DMS 273 treated with DMSO at 0.1 percent for 48 hours (cell line): ENCODE results near the gene TMEM131.

Experiments
- DNase-seq: peaks from one replicate; lab custom pipeline; 2025; lab: John Stamatoyannopoulos, UW

TMEM131 gene

DNA sequence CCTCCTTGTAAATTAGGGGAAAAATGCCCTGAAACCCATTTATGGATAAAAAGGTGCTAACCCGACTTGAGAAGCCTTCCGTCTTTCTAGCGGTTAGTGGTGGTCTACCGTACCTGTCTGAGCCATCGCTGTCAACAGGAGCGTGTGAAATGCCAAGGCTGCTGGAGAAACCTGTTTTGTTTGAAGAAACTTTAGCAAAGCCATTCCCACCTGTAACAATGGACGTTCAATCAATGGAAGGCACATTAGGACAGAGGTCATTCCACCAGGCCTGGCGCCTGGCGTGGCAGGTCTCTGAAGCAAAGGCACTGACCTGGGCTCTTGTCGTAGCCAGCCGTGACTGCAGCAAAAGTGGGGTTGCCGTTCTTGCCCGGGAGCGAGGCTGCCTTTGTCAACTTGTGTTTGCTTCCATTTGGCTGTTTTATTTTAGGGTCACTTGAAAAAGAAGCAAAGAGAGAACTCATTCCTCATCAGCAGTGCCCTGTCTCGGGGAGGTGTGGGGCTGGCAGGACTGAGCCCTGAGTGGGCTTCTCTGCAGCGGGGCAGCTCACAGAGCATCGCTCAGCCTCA, 235.2 kb downstream of the TMEM131 start:
- DNase-seq, result no peak

DNA sequence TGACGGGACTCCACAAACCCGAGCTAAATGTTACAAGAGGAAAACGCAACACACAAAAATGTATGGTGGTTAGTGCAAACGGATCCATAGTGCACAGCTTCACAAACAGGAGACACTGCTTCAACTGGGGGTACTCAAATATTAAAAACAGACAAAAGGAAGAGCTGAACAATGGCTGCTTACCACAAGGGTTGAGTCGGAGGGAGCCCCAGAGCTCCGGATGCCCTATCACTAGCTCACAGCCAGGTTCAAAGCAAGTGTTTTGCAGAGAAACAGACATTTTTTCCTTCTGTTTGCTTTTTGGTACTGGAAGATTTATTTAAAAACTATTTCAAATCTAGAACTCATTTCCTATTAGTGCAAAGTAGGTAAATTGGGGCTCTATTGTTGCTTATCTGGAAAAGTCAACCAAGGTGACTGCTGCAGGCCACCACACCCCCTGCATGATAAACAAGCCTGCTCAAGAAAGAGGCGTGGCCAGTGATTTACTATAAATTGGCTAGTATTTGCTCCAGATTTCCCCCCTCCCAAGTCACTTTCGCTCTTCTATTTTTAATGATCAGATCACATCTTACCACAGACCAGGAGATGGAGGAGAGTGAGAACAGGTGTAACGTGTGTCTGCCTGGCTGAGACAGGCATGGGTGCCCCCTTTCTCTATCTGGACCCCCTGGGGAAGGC, 235.9 kb downstream of the TMEM131 start:
- DNase-seq, result no peak

DNA sequence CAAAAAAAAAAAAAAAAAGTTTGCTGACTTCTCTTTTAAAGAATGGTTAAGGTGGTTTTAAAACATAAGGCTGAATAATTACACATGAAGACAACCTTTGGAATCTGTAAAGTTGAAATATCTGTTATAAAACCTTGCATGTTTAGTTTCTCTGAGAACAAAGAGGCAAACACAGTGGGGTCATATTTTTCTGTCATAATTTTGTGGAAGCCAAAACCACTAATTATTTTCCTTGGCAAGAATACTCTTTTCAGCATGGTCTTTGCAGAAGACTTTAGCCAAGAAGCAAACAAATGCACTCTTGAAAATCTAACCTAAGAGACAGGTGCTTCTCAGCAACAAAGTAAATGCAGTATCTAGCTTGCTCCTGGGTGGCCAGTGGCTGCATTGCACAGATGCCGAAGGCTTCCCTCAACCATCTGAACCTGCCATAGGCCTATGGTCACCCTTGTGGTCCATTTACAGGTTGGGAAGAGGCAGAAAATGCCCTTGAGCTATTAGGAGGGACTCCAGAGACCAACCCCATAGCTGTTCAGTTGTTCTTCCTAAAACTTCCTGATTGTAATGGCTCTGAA, 237.5 kb downstream of the TMEM131 start:
- no peak for DNase-seq

DNA sequence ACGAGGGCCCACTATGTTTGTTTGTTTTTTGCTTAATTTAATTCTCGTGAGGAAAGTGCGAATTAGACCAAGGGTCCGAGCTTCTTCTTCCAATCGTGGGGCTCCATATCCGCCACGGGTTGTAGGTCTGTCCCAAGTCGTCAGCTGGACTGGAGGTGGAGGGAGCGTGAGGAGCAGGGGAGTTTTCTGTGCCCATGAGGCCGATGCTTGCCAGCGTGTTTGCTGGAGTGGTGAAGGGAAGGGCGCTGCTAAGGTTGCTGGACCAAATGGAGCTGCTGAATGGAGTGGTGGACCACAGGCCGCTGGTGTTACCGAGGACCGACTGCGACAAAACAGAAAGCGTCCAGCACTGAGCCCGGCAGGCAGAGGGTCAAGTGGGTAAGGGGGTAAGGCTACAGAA, 238.7 kb downstream of the TMEM131 start:
- DNase-seq, result no peak

DNA sequence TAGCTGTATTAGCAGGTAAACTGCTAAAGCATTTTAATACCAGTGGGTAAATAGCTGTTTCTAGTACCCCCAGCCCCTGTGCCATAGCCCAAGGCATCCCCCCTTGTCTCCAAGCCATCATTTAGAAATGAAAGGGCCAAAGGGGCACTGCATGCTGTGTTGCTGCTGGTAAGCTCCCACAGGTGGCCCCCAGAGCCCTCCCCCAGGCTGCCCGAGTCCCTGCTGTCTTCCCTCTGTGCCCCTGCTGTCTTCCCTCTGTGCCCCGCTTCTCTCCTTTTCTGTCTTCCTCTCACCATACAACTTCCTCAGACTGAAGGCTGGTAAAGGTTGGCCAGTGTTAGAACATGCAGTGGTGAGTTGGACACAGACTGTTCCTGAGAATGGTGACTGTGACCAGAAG, 240.3 kb downstream of the TMEM131 start:
- no peak for DNase-seq

DNA sequence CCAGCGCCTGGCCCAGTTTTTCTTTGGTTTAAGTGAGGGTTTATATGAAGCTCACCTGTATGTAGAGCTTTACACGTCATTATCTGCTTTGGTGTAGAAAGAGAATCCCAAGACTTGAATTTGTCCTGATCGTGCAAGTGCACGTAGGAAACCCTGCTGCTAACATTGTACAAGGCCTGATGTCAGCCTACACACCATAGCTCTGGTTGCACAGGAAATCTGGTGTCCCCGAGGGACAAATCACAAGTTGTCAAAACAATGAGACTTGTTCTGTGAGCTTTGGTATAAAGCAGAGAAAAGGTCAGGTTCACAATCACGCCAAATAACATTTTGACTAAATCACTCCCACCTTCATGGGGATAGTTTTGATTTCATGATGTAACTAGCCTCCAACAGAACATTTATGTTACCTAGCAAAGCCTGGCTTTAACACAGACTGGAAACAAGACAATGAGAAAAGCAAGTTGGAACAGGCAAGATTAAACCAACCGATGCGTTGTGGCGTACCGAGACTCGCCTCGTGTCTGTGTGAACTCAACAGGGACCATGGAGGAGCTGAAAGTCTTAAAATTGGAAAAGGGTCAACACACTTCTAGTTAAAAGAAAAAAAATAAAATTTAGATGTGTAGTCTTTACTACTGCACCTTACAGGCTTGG, 240.9 kb downstream of the TMEM131 start:
- DNase-seq, result no peak

DNA sequence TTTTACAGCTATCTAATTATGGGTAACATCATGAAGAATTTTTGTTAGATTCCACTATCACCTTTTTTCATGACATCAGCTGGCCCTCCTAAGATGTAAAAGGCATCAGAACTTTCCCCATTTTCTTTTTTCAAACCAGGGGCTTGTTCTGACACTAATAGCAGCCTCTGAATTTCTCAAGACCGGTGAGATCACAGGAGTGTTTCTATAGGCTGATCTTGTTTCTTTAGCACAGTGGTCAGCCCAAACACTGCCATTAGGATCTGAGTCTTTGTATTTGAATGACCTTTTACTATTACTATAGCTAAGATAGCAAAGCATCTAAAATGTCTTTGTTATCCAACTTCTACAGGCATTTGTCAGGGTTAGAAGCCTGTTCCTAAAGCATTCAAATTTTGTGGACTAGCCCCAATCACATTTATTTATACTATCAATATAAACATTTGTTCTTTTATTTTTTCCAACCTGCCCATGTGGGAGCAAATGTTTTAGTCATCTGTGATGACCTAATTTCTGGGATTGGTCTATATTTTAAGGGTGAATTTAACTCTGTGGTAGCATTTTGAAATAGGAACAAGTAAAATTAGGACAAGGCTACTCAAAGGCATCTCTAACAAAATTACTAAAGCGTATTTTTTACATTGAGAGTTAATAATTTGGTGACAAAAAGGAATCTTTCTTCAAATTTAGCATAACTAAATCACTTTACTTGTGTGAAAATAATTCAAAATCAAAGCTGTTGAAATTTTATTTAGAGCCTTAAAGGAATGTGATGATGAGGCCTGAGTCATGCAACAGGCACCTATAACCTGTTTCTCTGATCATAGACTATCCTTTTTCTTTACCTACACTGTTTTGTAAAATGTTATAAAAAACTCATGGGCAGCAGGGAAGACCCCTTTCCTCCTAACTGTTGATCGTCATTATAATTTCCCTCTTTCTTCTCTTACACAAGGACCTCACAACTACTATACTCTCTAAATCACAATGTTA, 243.1 kb downstream of the TMEM131 start:
- no peak for DNase-seq

DNA sequence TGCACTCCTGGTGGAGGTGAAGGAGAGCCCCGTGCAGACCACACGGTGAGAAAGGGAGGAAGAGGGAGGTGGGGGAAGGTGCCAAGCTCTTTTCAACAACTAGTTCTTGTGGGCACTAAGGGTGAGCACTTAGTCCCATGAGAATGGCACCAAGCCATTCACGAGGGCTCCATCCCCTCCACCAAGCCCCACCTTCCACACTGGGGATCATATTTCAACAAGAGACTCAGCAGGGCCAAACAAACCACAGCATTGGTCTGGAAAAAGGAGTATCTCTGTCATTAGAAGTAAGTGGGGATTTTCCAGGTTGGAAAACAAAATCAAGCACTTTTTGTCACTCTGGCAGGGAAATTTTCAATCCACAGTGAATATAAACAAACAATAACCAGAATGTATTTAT, 244.0 kb downstream of the TMEM131 start:
- no peak for DNase-seq

DNA sequence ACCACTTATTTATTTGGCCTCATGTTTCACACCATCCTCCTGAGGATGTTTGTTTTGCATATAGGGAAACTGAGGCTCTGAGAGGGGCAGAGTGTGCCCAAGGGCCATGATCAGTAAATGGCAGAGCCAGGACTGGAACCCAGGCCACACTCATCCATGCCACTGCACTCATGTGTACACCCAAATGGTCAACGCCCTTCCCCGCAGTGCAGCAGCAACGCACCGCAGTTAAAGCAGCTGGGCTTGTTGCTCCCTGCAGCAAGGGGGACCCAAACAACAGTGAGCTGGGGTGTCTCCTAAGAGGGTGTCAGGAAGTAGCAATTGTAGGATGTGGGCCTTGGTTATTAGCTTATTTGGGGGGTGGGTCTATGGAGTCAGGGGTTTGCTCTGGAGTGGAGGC, 245.7 kb downstream of the TMEM131 start:
- DNase-seq, result no peak

DNA sequence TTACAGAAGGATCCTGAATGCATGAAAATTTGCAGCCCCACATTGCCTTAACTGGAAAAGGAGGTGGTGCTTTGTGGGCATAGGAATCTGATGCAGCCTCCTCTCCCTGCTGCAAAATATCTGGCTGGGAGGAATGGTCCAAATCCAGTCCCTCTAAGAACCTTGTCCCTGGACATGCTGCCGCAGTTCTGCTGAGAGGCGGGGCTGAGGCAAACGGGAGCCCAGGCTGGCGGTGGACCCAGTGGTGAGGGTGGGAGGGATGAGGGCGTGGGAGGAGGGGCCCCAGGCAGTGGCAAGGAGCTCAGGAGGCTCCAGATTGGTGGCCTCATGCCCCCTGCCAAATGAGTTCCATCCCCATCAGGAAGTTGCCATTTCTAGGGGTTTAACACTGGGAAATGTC, 246.2 kb downstream of the TMEM131 start:
- DNase-seq, result no peak

DNA sequence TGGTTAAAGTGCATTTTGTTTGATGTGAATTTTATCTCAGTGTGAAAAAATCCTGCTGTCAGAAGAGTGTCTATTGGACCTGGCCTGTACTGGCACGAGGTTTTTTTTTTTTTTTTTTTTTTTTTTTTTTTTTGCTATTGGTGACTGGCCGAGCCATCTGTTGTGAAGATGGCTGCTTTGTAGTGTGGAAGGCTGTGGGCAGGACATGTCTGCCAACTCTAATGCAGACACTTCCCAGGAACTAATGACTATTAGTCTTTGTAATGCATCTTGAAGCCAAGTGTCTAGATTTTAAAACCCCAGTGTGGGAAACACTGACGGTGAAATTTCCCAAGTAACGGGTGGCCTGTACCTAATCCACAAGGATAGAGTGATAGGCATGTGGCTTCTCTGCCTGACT, 248.0 kb downstream of the TMEM131 start:
- DNase-seq, result no peak

DNA sequence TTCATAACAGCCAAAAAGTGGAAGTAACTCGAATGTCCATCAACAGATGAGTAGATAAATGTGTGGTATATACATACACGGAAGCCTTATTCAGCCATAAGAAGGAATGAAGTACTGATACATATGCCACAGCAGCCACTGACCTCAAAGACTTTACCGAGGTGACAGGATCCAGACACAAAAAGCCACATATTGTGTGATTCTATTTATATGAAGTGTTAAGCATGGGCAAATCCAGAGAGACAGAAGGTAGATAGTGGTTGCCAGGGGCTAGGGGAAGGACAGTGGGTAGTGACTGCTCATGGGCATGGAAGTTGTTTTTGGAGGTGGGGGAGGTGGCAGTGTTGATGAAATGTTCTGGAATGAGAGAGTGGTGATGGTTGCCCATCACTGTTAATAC, 248.5 kb downstream of the TMEM131 start:
- no peak for DNase-seq

DNA sequence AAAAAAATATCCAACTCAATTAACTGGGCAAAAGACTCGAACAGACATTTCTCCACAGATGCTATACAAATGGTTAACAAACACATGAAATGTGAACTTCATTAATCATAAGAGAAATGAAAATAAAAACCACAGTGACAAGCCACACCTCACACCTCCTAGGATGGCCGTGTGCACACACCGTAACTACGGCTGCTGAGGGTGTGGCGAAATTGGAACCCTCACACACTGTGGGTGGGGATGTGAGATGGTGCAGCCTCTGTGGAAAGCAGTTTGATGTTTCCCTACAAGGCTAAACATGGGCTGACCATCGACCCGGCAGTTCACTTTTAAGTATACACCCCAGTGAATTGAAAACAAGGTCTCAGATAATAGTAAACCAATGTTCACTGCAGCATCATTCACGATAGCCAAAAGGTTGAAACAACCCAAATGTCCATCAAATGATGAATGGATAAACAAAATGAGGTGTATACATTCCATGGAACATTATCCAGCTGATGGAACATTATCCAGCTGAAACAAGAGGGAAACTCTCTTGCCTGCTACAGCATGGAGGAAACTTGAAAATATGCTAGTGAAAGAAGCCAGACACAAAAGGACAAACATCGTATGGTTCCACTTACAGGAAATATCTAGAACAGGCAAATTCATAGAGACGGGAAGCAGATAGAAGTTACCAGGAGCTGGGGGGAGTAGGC, 250.1 kb downstream of the TMEM131 start:
- DNase-seq, result no peak

DNA sequence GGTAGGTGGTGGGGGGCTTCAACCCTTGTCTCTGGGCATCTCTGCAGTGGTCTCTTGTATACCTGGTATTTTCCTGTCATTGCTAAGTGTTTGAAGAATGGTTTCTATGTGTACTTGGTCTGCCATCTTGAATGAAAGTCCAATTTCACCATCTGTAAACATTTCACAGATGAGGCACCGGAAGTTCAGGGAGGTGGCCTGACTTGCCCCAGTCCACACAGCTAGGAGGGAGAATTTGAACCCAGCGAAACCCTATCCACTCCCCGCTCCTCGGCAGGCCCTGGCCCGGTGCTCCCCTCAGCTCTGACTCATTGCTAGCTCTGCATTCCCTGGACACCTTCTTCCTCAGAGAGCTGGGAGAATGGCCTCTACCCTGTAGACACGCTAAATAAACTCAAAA, 251.8 kb downstream of the TMEM131 start:
- no peak for DNase-seq

DNA sequence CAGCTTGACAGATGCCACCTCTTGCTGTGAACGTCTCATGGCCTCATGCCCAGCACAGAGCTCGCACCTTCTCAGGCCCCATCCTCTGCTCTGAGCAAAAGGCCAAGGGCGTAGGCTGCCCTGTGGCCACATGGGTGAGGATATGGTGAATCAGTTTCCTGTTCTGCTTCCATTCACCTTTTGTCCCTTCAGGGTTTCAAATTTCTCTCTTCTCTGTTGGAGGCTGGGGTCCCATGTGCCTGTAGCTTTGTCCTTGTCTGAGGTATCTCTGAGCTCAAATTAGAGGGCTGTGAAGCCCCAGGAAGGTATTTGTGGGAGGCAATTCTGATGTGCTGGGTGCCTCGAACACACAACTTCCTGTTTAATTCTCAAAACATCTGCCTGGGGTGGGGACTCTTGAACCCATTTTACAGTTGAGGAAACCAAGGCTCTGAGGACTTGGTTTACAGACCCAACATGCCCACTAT, 253.3 kb downstream of the TMEM131 start:
- DNase-seq, result no peak

DNA sequence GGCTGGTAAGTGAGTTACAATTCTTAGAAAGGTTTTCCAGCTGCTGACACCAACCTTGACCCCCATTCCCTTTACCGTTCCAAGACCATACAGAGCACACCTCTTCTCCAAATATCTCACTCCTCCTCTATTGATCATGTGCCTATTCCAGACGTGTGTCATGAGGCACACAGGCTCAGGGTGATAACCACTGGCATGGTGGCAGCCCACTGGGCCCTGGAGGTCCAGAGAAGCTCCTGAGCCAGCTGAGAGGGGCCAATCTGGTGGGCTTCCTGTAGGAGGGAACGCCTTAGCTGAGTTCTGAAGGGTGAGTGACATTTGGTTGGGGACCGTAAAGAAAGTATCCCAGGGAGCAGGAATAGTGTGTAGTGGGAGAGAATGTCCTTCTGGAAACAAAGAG, 254.1 kb downstream of the TMEM131 start:
- no peak for DNase-seq

DNA sequence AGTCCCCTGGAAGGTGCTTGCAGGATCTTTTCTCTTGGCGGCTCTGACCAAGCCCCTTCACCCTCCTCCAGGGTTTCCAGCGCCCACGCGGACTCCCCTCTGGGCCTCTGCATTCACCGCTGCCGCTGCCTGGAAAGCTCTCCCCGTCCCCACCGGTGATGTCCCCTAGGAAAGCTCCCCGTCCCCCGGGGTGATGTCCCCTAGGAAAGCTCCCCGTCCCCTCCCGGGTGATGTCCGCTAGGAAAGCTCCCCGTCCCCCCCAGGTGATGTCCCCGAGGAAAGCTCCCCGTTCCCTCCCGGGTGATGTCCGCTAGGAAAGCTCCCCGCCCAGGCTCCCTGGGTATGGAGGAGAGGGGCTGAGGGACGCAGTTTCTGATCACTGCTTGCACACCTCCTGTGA, 254.5 kb downstream of the TMEM131 start:
- DNase-seq, result no peak

DNA sequence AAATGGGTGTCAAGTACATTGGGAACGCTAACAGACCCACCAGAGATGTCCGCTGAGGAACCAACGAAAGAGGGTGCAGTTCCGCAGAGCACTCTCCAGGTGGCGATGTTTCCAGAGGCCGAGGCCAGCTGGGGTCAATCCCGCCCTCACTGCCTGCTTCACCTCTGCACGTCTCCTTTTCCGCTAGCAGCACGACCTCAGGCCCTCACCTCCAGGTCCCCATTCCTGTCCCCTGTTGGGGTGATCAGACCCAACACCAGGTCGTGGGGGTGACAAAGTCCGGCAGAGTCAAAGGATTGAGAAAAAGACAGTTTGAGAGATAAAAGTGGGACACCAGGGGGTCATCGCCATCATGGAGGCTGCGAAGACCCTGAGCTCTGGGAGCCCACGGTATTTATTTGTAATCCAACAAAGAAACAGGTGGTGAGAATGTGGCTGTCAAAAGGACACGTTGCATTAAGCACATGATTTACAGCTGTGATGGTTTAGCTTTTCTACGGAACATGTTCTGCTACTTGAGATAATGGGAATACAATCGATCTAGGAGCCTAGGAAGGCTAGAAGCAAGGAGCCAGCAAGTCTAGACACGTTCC, 255.1 kb downstream of the TMEM131 start:
- no peak for DNase-seq

DNA sequence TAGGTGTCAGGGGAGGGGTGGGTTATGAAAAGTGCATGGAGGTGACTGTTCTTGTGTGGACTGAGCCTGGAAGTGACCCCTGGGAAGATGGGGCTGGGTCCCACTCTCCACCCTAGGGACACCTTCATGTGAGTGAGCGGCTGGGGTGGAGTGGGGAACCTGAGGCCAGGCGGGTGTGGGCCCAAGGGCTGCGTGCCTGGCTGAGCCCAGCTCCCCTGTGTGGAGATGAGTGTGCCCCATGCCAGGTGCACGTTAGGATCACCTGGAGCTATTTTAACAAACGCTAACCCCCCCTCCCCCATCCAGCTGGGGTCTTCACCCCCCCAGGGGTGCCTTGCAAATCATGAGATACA, 255.9 kb downstream of the TMEM131 start:
- no peak for DNase-seq

DNA sequence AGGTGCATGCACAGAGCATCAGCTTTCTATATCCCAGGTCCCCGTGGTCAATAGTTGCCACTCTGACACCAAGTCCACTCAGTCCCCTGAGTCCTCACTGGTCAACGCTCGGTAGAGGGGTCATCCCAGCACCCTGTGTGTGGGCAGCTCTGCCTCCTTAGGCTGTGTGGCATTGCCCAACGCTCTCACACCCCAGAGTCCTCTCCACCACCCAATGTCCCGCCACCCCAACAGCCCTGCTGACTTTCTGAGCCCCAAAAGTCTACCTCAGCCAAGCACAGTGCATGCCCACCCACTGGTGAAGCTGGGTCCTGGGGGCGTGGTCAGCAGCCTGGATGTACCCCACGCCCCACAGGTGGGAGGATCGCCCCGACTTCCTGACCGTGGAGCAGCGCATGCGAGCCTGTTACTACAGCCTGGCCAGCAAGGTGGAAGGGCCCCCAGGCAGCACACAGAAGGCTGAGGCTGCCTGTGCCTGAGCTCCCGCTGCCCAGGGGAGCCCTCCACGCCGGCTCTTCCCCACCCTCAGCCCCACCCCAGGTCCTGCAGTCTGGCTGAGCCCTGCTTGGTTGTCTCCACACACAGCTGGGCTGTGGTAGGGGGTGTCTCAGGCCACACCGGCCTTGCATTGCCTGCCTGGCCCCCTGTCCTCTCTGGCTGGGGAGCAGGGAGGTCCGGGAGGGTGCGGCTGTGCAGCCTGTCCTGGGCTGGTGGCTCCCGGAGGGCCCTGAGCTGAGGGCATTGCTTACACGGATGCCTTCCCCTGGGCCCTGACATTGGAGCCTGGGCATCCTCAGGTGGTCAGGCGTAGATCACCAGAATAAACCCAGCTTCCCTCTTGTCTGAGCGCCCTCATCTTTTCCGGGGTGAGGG, 256.5 kb downstream of the TMEM131 start:
- no peak for DNase-seq
